Parathyroid adenoma (tissue), 2 donors: ENCODE results near the gene LYSMD4.

Source experiments
- H2AFZ ChIP-seq: fragments of 300-600 bp; sonication (generic); one replicate; pipeline ENCODE4 v1.7.0; 2017; ENCODE audit warnings: antibody characterized with exemption, mild to moderate bottlenecking
- H3K27ac ChIP-seq: fragments of 300-600 bp; sonication (generic); one replicate; pipeline ENCODE4 v1.7.0; 2017
- H3K27me3 ChIP-seq: fragments of 300-600 bp; sonication (generic); one replicate; pipeline ENCODE4 v1.7.0; 2017; ENCODE audit warnings: low read length; ENCODE audit not compliant: control insufficient read depth, insufficient read depth
- H3K36me3 ChIP-seq: fragments of 300-600 bp; sonication (generic); one replicate; pipeline ENCODE4 v1.7.0; 2017; ENCODE audit warnings: low read length; ENCODE audit not compliant: control insufficient read depth, insufficient read depth
- H3K4me1 ChIP-seq: fragments of 300-600 bp; sonication (generic); one replicate; pipeline ENCODE4 v1.7.0; 2017; ENCODE audit warnings: control low read depth
- H3K4me2 ChIP-seq: fragments of 300-600 bp; sonication (generic); one replicate; pipeline ENCODE4 v1.7.0; 2017; ENCODE audit warnings: low read length
- H3K4me3 ChIP-seq: fragments of 300-600 bp; sonication (generic); one replicate; pipeline ENCODE4 v1.7.0; 2017; ENCODE audit warnings: low read depth, low read length
- H3K79me2 ChIP-seq: fragments of 300-600 bp; sonication (generic); one replicate; pipeline ENCODE4 v1.7.0; 2017; ENCODE audit warnings: control low read depth
- H3K9ac ChIP-seq: fragments of 300-600 bp; sonication (generic); one replicate; pipeline ENCODE4 v1.7.0; 2017; ENCODE audit warnings: mild to moderate bottlenecking
- H3K9me3 ChIP-seq: fragments of 300-600 bp; sonication (generic); one replicate; pipeline ENCODE4 v1.7.0; 2017; ENCODE audit warnings: low read length; ENCODE audit not compliant: control insufficient read depth
- TF ChIP-seq, protein P1 (sequence below): fragments of 300-600 bp; sonication (generic); IDR thresholded peaks from one replicate; pipeline ENCODE4 v1.7.0; 2017; ENCODE audit warnings: antibody characterized with exemption, mild to moderate bottlenecking
- donor health status: primary hyperparathyroidism.

LYSMD4 gene

DNA sequence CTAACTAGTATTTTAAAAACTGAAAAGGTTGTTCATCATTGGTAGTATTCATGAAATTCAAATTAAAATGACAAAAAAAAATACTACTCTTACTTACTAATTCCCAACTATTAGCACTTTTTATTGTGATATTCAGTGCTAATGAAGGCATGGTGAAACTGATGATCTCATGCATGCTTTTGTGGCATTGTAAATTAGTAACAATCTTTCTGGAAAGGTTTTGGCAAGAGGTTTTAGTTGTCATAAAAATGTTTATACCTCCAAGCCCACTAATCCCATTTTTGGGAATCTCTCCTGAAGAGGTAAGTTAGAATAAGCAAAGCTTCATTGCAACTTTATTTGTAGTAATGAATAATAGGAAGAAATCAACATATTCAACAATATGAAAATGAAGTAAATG is 53.0 kb downstream of the LYSMD4 start:
- Histone ChIP-seq H3K4me1 (no peaks in the 10 kb centered on the region), H3K36me3 (no peaks in the 10 kb centered on the region), H3K27me3 (no peaks in the 10 kb centered on the region), H3K27ac (no peak overlapping the region), H3K79me2 (no peaks in the 10 kb centered on the region), H3K4me3 (no peak overlapping the region), H3K9me3 (no peaks in the 10 kb centered on the region), H2AFZ (no peak overlapping the region), H3K4me2 (no peak overlapping the region), H3K9ac (no peak overlapping the region)
- TF ChIP-seq, protein P1, sequence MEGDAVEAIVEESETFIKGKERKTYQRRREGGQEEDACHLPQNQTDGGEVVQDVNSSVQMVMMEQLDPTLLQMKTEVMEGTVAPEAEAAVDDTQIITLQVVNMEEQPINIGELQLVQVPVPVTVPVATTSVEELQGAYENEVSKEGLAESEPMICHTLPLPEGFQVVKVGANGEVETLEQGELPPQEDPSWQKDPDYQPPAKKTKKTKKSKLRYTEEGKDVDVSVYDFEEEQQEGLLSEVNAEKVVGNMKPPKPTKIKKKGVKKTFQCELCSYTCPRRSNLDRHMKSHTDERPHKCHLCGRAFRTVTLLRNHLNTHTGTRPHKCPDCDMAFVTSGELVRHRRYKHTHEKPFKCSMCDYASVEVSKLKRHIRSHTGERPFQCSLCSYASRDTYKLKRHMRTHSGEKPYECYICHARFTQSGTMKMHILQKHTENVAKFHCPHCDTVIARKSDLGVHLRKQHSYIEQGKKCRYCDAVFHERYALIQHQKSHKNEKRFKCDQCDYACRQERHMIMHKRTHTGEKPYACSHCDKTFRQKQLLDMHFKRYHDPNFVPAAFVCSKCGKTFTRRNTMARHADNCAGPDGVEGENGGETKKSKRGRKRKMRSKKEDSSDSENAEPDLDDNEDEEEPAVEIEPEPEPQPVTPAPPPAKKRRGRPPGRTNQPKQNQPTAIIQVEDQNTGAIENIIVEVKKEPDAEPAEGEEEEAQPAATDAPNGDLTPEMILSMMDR, result no peak

DNA sequence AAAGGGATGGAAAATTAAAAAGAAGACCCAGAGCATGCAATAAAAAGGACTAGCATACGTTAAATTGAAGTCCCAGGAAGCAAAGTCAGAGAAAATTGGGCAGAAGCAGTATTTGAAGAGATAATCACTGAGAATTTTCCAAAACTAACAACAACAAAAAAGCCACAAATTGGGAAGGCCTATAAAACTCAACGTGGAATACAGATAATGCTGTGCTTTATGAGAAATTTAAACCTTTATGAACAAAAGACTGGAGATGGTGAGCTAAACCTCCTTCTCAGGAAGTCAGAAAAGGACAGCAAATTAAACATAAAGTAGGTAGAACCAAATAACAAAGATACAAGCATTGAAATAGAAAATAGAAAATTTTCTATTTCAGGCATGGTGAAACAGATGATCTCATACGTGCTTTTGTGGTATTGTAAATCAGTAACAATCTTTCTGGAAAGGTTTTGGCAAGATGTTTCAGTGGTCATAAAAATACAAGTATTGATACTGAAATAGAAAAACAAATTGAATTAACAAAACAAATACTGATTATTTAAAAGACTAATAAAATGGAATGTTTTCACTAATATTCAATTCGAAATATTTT is 55.6 kb downstream of the LYSMD4 start:
- H3K4me2 ChIP-seq, result no peak overlapping the region
- H2AFZ ChIP-seq, result no peak overlapping the region
- no peaks in the 10 kb centered on the region for H3K79me2 ChIP-seq
- no peak overlapping the region for H3K9ac ChIP-seq
- no peak overlapping the region for H3K27ac ChIP-seq
- no peaks in the 10 kb centered on the region for H3K4me1 ChIP-seq
- no peak overlapping the region for H3K4me3 ChIP-seq
- no peaks in the 10 kb centered on the region for H3K27me3 ChIP-seq
- TF ChIP-seq, protein P1, result no peak
- H3K9me3 ChIP-seq, result no peaks in the 10 kb centered on the region
- no peaks in the 10 kb centered on the region for H3K36me3 ChIP-seq
